Measurements from ENCODE around the gene CACHD1.

The CACHD1 gene

GRCh38 chr1:64472805-64473204 lies 2.9 kb downstream of the CACHD1 start:
- no peak for DNase-seq (ENCODE audit: extremely low read depth in 1 of 2, low read depth in 1 of 2)

GRCh38 chr1:64473367-64473766 lies 3.4 kb downstream of the CACHD1 start:
- DNase-seq (ENCODE audit: extremely low read depth in 1 of 2, low read depth in 1 of 2): no peak

GRCh38 chr1:64474133-64474532 lies 4.2 kb downstream of the CACHD1 start:
- DNase-seq (ENCODE audit: extremely low read depth in 1 of 2, low read depth in 1 of 2): no peak

DNA sequence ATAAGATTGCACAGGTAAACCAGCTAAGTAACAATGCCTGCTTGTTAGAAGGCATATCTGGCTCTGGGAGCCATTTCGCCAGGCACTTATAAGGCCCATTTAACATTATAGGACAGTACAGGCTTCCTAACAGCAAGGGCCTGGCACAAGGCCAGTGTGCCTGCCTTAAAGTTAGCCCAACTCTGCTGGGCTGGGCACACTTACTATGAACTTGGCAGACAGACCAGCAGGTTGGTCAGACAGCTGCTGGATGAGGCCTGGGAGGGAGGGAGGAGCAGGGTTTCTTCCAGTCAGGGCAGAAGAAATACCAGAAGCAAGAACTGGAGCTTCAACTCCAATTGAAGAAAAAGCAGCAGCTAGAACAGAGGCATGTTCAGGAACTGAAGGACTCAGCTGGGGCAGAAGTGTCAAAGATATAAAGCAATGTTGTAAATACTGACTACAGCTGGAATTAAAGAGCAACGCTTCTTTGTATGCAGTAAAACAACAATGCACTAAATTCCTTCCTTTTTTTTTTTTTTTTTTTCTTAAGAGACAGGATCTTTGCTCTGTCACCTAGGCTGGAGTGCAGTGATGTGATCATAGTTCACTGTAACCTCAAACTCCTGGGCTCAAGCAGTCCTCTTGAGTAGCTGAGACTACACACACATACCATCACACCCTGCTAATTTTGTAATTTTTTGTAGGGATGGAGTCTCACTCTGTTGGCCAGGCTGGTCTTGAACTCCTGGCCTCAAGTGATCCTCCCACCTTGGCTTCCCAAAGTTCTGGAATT lies 4.9 kb downstream of the CACHD1 start:
- DNase-seq (ENCODE audit: extremely low read depth in 1 of 2, low read depth in 1 of 2): no peak

DNA sequence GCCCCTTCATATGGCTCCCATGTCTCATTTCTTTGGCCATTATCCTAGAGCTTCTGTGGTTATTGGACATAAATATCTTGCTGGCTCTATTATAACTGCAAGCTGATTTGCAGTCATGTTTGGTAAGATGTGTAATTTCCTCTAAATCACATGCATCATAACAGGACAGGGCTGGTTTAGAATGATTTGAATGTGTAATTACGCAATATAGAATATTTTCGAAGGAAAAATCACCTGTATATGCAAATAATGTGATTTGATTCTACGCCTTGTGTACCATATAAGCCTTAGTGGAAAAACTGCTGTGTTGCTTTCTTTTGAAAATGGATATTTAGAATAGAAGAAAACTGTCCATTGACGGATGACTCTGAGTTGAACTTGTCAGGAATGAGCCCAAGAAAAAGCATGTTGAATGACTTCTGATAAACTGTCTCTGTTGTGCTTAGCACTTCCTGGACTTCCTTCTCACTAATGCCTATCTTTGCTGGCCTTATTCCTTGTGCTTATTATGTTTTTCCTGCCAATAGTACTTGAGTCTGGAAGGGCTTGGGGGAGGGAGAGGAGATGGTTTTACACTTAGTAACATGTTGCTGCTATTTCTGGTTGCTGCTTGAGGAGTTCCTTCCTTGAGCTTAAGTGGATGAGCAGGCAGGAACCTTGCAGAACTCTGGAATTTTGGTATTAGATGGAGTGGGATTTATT lies 6.5 kb downstream of the CACHD1 start:
- no peak for DNase-seq (ENCODE audit: extremely low read depth in 1 of 2, low read depth in 1 of 2)

- DNase-seq (ENCODE audit: extremely low read depth in 1 of 2, low read depth in 1 of 2): no peak
Observed at GRCh38 chr1:64478594-64479470, 8.9 kb downstream of the CACHD1 start.

GRCh38 chr1:64479874-64480273 lies 9.9 kb downstream of the CACHD1 start:
- no peak for DNase-seq (ENCODE audit: extremely low read depth in 1 of 2, low read depth in 1 of 2)

DNA sequence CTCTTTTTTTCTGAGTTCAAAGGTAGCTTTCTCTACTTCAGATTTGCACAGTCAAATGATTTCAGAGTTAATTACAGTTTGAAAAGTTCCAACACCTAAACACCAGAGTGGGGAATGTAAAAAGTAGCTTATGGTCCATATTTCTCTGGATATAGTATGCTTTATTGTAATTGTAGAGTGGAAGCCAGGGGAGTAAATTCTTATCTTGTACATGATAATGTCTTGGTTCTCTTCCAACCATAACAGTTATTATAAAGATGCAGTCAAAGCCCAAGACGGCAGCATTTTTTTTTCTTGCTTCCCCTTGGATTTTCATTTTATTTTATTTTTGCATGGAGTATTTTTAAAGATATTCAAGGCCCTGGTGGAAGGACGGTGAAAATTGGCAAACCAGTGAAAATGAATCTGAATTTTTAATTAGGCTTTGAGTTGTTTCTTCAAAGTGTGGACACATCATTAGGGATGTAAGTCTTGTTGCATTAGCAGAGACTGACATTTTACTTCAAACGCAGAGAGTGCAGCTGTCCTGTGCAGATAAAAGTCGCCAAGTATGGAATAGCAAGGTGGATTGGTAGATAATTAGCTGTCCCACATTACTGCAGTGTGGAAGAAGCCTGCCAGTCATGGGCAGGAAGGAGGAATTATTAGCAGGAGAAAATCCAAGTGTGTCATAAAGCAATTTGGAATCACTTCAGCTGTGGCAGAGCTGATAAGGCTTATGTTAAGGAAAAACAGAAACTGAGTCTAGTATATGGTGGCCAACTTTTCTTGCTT lies 11.3 kb downstream of the CACHD1 start:
- no peak for DNase-seq (ENCODE audit: extremely low read depth in 1 of 2, low read depth in 1 of 2)

- DNase-seq (ENCODE audit: extremely low read depth in 1 of 2, low read depth in 1 of 2): no peak
Observed at GRCh38 chr1:64482128-64482527, 12.2 kb downstream of the CACHD1 start.

- DNase-seq (ENCODE audit: extremely low read depth in 1 of 2, low read depth in 1 of 2): no peak
Observed at GRCh38 chr1:64482720-64483119, 12.8 kb downstream of the CACHD1 start.

- DNase-seq (ENCODE audit: extremely low read depth in 1 of 2, low read depth in 1 of 2): no peak
Observed at GRCh38 chr1:64483731-64484414, 13.9 kb downstream of the CACHD1 start.

GRCh38 chr1:64484651-64485050 lies 14.7 kb downstream of the CACHD1 start:
- no peak for DNase-seq (ENCODE audit: extremely low read depth in 1 of 2, low read depth in 1 of 2)

DNA sequence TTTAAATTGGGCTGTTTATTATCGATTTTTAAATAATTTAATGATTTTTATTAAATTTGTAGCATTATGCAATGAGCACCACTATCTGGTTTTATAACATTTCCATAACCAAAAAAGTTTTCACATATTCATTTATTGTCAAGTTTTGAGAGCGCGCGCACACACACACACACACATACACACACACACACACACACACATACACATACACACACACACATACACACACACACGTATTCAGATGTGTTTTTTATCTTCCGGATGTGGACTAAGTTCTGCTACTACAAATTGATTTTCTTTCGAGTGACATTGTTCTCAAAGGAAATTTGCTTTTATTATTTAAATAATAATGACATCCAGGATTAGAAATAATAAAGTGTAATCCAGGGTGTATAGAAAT lies 16.3 kb downstream of the CACHD1 start:
- DNase-seq (ENCODE audit: extremely low read depth in 1 of 2, low read depth in 1 of 2): no peak

DNA sequence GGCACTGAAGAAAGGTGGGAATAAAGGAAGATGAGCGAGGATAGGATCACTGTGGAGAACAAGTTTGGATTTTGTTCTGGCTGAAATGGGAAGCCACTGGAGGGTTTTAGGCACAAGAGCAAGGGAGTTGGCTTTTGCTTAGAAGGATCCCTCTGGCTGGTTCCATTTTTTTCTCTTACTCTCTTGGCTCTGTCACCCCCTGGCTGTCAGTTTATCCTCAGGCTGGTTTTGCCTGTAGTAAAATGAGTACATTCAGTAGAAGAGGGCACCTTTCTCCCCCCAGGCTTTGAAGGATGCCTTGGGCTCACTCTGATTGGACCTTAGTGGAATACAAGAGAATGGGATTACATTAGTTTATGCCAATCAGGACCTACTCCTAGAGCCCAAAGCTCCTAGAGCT lies 17.1 kb downstream of the CACHD1 start:
- no peak for DNase-seq (ENCODE audit: extremely low read depth in 1 of 2, low read depth in 1 of 2)

GRCh38 chr1:64488862-64489261 lies 18.9 kb downstream of the CACHD1 start:
- DNase-seq (ENCODE audit: extremely low read depth in 1 of 2, low read depth in 1 of 2): no peak

GRCh38 chr1:64489707-64490106 lies 19.8 kb downstream of the CACHD1 start:
- DNase-seq (ENCODE audit: extremely low read depth in 1 of 2, low read depth in 1 of 2): no peak

- DNase-seq (ENCODE audit: extremely low read depth in 1 of 2, low read depth in 1 of 2): no peak
Observed at GRCh38 chr1:64490213-64490818, 20.4 kb downstream of the CACHD1 start.

DNA sequence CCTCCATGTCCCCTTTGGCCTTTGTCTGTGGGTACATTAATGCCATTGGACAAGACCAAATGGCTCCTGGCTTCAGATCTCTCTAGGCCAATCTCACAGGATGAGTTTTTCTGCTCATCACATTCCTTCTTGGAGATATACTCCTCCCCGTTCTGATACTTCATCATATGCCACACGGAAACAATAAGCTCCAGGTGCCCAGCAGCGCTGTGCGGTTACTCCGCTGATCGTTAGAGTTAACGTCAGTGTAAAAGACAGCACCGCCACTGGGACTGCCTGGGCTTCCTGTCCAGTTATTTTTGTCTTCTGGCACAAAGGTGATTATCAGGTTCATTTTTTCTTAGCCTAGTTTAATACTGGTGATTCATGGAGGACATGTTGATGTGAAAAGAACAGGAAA lies 22.5 kb downstream of the CACHD1 start:
- DNase-seq (ENCODE audit: extremely low read depth in 1 of 2, low read depth in 1 of 2): no peak

- no peak for DNase-seq (ENCODE audit: extremely low read depth in 1 of 2, low read depth in 1 of 2)
Observed at GRCh38 chr1:64493831-64494230, 23.9 kb downstream of the CACHD1 start.

DNA sequence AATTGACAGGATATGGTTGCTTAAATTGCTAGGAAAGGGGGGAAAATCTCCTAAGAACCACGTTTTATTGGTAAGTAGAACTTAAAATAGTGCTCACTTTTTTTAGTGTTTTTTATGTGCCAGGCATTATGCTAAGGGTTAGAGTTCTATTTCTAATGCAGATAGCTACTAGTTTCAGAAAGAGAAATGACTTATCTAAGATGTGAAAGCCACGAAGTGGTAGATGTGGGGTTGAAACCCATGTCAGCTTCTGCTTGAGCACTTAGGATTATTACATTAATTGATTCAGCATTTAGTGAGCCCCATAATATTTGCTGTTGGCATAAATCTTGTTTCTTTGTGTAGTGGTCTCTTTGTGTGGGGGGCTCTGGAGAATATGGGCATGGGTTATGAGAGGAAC lies 24.7 kb downstream of the CACHD1 start:
- DNase-seq (ENCODE audit: extremely low read depth in 1 of 2, low read depth in 1 of 2): no peak
